HFF-Myc (cell line): ENCODE results near the gene CNGA2.

ENCODE experiments used
- DNase-seq: peaks from one replicate; pipeline ENCODE4 v3.0.0-alpha.2; 2011; ENCODE audit warnings: low read depth; ENCODE audit errors: extremely low read depth
- H3K4me3 ChIP-seq: replicated peaks from 2 replicates; pipeline ENCODE4 v1.5.1; 2011; ENCODE audit warnings: low read depth, mild to moderate bottlenecking, control low read depth, low read length
- TF ChIP-seq, protein P1 (sequence below): IDR thresholded peaks from 2 replicates; pipeline ENCODE4 v1.5.1; 2012; ENCODE audit warnings: mild to moderate bottlenecking, low read depth, low read length, control low read depth; ENCODE audit errors: missing control alignments

CNGA2 gene

DNA sequence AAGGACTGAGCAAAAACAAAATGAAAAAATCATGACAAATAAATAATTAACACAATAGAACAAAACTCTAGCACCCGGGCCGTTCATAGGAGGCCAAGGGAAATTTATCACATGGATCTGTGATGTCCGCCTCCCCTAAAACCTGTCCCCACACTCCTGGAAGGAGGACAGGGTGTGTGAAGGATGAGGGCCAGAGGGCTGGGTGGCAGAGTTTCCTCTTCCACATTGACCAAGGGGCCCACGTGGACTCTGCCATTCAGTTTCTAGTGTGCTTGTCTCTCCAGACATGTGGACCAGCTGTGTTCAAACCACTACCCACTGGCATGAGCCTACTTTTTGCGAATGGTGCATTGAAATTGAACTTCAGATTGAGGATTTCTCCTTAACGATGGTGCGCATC is 33.0 kb upstream of the CNGA2 start:
- no peak for DNase-seq
- H3K4me3 ChIP-seq = no peak overlapping the region
- TF ChIP-seq, protein P1, sequence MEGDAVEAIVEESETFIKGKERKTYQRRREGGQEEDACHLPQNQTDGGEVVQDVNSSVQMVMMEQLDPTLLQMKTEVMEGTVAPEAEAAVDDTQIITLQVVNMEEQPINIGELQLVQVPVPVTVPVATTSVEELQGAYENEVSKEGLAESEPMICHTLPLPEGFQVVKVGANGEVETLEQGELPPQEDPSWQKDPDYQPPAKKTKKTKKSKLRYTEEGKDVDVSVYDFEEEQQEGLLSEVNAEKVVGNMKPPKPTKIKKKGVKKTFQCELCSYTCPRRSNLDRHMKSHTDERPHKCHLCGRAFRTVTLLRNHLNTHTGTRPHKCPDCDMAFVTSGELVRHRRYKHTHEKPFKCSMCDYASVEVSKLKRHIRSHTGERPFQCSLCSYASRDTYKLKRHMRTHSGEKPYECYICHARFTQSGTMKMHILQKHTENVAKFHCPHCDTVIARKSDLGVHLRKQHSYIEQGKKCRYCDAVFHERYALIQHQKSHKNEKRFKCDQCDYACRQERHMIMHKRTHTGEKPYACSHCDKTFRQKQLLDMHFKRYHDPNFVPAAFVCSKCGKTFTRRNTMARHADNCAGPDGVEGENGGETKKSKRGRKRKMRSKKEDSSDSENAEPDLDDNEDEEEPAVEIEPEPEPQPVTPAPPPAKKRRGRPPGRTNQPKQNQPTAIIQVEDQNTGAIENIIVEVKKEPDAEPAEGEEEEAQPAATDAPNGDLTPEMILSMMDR = no peak

DNA sequence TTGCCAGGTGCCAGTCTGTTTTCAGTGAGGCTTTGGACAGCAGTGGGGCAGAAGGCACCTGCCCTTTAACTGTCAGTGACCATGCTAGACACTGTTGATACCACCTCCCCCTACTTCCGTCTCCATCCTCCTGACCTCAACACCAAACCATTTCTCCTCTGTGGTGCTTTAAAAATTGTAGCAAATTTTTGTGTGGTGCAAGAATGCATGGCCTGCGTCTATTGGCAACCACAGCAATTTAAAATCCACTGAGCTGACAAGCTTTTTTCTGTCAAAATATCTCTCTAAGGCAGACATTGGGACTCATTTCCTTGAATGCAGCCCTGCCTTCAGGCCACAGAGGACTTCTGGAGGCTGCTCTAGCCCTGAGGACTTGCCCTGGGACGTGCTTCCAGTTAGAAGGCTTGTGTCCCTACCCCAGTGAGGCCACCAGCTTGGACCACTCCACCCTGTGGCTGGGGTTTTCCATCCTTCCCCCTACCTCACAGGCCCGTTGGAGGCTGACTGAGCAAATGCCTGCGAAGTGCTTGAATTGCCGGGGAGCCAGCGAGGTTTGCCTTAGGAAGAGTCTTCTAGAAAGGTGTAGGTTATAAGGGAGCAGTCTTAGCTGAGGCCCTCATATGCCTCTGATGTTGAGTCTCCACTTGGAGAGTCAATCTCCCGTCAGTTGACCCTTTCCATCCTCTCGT is 32.4 kb upstream of the CNGA2 start:
- TF ChIP-seq, protein P1 = no peak
- no peak for DNase-seq
- no peak overlapping the region for H3K4me3 ChIP-seq

DNA sequence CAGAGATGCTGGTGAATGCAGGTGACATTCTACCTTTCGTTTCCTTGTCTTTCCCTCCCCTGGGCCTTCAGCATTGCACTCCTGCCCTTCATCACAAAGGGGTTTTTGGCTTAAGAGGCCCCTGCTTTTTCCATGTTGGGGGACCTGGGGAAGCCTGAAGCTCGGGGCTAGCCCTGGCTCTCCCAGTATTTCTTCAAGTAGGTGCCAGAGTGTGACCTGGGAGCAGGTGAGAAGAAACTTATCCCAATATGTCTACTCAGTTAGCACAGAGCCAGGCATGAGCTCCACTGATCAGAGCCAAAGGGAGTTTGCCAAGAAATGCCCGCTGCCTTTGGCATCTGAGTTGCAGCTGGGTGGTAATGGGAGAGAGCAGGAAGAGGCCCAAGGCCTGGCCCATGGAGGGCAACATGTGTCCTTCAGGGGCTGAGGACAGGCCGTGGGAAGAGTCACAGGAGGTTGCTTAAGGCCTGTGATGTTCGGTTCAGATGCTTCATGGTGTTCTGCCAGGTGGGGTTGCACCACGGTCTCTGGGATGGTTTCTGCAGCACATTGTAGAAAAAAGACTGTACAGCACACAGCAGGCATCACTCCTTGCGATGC is 31.7 kb upstream of the CNGA2 start:
- TF ChIP-seq, protein P1 = no peak
- no peak overlapping the region for H3K4me3 ChIP-seq
- DNase-seq = no peak

DNA sequence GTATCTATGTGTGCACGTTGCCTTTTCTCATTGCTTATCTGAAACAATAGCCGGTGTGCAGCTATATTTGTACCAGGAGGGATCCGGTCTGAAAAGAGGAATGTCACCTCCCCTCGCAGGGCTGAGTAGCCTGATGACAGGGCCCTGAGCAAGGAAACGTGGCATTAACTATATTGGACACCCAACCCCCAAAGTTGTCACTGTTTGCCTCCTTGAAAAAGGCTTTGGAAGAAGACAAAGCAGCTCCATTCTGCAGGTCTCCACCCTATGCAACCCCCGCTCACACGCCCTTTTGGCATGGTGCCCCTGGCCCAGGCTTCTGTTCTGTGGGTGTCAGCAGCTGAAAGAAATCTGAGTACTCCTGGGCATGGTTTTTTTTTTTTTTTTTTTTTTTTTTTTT is 31.1 kb upstream of the CNGA2 start:
- TF ChIP-seq, protein P1 = no peak
- DNase-seq = no peak

DNA sequence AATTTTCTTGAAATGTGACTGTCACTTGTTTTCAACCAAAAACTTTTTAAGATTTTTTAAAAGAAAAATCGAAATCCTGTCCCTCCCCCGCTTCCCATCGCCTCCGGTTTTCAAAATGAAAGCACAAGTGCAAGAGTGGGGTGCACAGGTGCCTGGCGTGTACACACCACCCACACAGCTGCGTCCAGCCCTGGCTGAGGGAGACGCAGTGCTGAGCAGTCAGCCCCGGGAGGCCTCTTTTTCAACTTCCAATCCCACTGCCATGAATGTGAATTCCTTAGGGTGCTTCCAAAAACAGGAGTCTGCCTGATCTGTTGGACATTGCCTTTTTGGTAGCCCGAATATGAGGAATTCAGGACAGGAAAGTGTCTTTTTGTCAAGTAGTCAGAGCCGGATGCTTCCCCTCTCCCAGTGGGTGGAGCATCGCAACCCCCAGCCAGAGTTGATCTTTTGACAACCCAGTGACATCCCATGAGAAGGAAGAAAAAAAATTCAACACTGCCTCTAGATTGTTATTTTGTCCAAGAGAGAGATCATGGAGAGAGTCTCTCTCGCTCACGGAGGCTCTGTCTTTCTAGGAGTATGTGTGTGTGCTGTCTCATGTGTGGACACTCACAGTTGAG is 30.4 kb upstream of the CNGA2 start:
- TF ChIP-seq, protein P1 = no peak
- no peak for DNase-seq
- no peak overlapping the region for H3K4me3 ChIP-seq

More for the DNA sequence above, 31.1 kb upstream of the CNGA2 start:
- no peak overlapping the region for H3K4me3 ChIP-seq

DNA sequence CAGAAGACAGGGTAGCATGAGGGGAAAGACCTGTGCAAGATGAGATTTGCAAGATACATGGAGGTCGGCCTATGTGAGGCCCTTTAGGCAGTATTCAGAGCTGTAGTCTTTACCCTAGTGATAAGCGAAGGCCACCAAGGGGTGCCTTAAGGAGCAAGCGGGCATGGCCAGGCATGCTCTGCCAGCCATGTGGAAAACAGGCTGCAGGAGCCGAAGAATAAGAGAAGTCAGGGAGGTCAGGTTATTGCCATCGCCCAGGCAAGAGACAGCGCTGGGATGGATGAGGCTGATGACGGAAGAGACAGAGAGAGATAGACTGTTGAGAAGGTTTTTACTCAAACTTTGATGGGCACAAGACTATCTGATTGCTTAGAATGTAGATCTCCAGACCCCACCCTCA is 25.7 kb upstream of the CNGA2 start:
- H3K4me3 ChIP-seq = no peak overlapping the region
- TF ChIP-seq, protein P1 = no peak
- no peak for DNase-seq
